ENCODE measurements around the gene CHST11.

Gene CHST11

DNA sequence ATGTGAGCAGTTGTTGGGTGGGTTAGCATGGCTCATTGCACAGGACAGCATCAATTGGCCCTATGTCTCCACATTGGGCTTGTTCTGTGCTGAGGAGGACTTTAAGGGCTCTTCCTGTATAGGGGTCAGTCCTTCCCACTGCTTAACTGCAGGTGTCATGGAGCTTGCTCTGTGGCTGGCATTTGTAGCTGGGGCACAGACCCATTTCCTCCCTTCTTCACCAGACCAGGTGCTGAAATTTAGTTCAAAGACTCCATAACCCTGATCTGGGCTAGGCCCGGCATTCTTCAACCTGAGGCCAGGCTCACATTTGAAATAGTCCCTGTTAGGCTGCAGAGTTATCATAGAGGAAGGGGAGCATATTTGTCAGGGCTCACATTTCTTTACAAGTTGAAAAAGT is 12.8 kb downstream of the CHST11 start:
- no peak for TF ChIP-seq CTCF (IDR thresholded peaks at IDR 0.05; ENCODE audit: low read length, missing control alignments)
- H3K4me3 ChIP-seq (replicated peaks; ENCODE audit: low read depth, low read length): no peak overlapping the region
- DNase-seq (ENCODE audit: low read depth): no peak

DNA sequence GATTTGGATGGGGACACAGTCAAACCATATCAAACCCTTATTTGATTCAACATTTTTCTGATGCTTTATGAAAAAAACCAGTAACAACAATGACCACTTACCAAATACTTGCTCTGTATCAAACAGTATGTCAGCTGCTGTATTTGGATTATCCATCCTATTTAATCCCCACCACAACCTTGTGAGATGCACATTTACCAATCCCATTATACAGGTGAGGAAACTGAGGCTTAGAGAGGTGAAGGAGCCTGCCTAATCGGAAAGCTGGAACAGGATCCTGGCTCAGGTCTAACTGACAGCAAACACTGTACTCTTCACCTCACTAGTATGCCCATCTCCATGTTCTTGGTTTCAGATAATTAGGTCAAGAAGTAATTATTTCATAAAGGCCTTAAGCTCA is 13.8 kb downstream of the CHST11 start:
- no peak for TF ChIP-seq CTCF (IDR thresholded peaks at IDR 0.05; ENCODE audit: low read length, missing control alignments)
- DNase-seq (ENCODE audit: low read depth): no peak
- no peak overlapping the region for H3K4me3 ChIP-seq (replicated peaks; ENCODE audit: low read depth, low read length)

GRCh38 chr12:104471336-104471735 is 14.6 kb downstream of the CHST11 start:
- no peak for DNase-seq (ENCODE audit: low read depth)
- TF ChIP-seq CTCF (IDR thresholded peaks at IDR 0.05; ENCODE audit: low read length, missing control alignments): no peak

DNA sequence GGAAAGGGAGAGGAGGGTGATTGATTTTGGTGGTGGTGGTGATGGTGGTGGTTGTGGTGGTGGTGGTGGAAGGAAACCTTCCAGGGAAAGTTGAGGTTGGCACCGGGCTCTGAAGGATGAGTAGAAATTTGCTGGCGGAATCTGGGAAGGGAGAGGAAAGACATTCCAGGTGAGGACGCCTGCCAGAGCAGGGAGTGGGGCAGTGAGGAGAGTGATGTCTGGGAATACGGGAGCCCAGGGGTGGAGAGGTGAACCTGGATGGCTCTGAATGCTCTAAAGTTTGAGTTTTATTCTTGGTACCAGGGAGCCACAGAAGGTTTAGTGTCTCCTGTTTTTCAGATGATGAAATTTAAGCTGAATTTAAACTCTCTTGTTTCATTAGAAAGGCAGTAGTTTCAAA is 16.0 kb downstream of the CHST11 start:
- H3K4me3 ChIP-seq (replicated peaks; ENCODE audit: low read depth, low read length): no peak overlapping the region
- no peak for TF ChIP-seq CTCF (IDR thresholded peaks at IDR 0.05; ENCODE audit: low read length, missing control alignments)
- no peak for DNase-seq (ENCODE audit: low read depth)

More at GRCh38 chr12:104471336-104471735, 14.6 kb downstream of the CHST11 start:
- no peak overlapping the region for H3K4me3 ChIP-seq (replicated peaks; ENCODE audit: low read depth, low read length)

GRCh38 chr12:104473374-104473983 is 16.7 kb downstream of the CHST11 start:
- no peak for TF ChIP-seq CTCF (IDR thresholded peaks at IDR 0.05; ENCODE audit: low read length, missing control alignments)
- no peak for DNase-seq (ENCODE audit: low read depth)
- no peak overlapping the region for H3K4me3 ChIP-seq (replicated peaks; ENCODE audit: low read depth, low read length)

DNA sequence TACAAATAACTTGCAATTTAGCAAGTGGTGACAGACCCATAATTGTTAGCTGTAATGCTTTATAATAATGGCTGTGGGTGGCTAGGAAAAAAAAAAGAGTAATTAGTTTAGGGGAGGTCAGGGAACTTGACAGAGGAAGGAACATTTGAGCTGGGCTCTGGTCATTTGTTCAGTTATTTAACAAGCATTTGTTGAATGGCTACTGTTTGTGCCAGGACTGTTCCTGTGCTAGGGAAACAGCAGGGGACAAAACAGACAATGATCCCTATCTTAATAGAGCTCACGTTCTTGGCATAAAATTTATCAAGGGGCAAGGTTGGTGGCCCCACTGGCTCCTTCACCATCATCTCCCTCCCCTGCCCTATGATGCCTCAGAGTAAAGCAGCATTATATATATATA is 18.5 kb downstream of the CHST11 start:
- TF ChIP-seq CTCF (IDR thresholded peaks at IDR 0.05; ENCODE audit: low read length, missing control alignments): no peak
- no peak overlapping the region for H3K4me3 ChIP-seq (replicated peaks; ENCODE audit: low read depth, low read length)
- no peak for DNase-seq (ENCODE audit: low read depth)

All from fibroblast of pulmonary artery (primary cell).